ENCODE results near the gene RAB3IP. TPM values are rescaled to one million over a fixed set of nuclear protein-coding genes. Genes with fewer than 3 reads are reported as not detected.

RAB3IP gene
- total and polyA plus RNA-seq, 10 of the 15 experiments (the other 5 are each of a cell fraction or from before 2014, with no cell fraction given), result 18.8 to 53.6 (median 28.7) TPM

DNA sequence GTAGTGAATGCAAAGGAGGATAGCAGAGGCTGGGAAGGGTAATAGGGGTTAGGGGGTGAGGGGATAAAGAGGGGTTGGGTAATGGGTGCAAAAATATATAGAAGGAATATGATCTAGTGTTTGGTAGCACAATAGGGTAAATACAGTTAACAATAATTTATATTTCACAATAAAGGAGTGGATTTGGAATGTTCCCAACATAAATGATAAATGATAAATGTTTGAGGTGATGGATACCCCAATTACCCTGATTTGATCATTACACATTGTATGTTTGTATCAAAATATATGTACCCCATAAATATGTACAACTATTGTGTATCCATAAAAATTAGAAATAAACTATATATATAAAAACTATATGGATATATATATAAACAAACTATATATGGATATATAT, 85.4 kb downstream of the RAB3IP start:
- no peaks in the 10 kb centered on the region for H3K4me1 ChIP-seq (ENCODE audit: control insufficient read depth, insufficient read depth, low read length)
- TF ChIP-seq SREBF1 (IDR thresholded peaks at IDR 0.05; ENCODE audit: low read length) (no peak), KDM1A (IDR thresholded peaks at IDR 0.05; ENCODE audit: borderline replicate concordance) (no peak), SMC3 (IDR thresholded peaks at IDR 0.05; ENCODE audit: borderline replicate concordance, low read length) (no peak), ZNF384 (IDR thresholded peaks at IDR 0.05; ENCODE audit: borderline replicate concordance, low read depth, low read length) (no peak), NFIC (IDR thresholded peaks at IDR 0.05; ENCODE audit: low read depth, low read length) (no peak), EP300 (IDR thresholded peaks at IDR 0.05; ENCODE audit: borderline replicate concordance in 1 of 2, control insufficient read depth in 1 of 2, low read depth in 2 of 2, low read length in 2 of 2) (no peak), FOXK2 (IDR thresholded peaks at IDR 0.05) (no peak), SPI1 (IDR thresholded peaks at IDR 0.05; ENCODE audit: borderline replicate concordance, insufficient read depth, low read depth, low read length) (no peak), TCF7 (IDR thresholded peaks at IDR 0.05; ENCODE audit: borderline replicate concordance) (no peak)
- TF ChIP-seq, protein P1, sequence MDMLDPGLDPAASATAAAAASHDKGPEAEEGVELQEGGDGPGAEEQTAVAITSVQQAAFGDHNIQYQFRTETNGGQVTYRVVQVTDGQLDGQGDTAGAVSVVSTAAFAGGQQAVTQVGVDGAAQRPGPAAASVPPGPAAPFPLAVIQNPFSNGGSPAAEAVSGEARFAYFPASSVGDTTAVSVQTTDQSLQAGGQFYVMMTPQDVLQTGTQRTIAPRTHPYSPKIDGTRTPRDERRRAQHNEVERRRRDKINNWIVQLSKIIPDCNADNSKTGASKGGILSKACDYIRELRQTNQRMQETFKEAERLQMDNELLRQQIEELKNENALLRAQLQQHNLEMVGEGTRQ (IDR thresholded peaks at IDR 0.05; ENCODE audit: borderline replicate concordance, low read depth, low read length), result no peak
- ATAC-seq (no peak), DNase-seq (ENCODE audit: low read depth, low spot score) (no peak), FAIRE-seq (no peak)
- POLR2A ChIA-PET, result no interaction called here
- no peaks in the 10 kb centered on the region for H4K20me1 ChIP-seq (ENCODE audit: control insufficient read depth, insufficient read depth)
- H2AFZ ChIP-seq (ENCODE audit: control insufficient read depth, low read depth, low read length), result no peak overlapping the region
- no peak overlapping the region for H3K4me2 ChIP-seq (ENCODE audit: control insufficient read depth, insufficient read depth)
- H3K27ac ChIP-seq (ENCODE audit: control insufficient read depth, insufficient read depth), result no peak overlapping the region
- no peaks in the 10 kb centered on the region for H3K27me3 ChIP-seq (replicated peaks in 1 of 2; ENCODE audit: control insufficient read depth in 2 of 2, insufficient read depth in 2 of 2, low read length in 1 of 2)
- CTCF ChIA-PET, result no interaction called here
- no peaks in the 10 kb centered on the region for H3K9me3 ChIP-seq (replicated peaks; ENCODE audit: control insufficient read depth, insufficient read depth, low read length)
- no peak overlapping the region for H3K4me3 ChIP-seq
- BruUV-seq (replicated peaks), result no TSS peak
- in situ Hi-C loops (cut with MboI) (no loop called here), intact Hi-C loops (cut with micrococcal nuclease; ENCODE audit: unreplicated experiment) (no loop called here)
- no peak overlapping the region for H3K9ac ChIP-seq (ENCODE audit: control insufficient read depth, insufficient read depth, low read length)
- RAD21 ChIA-PET (ENCODE audit: unreplicated experiment), result no interaction called here
- no peaks in the 10 kb centered on the region for H3K79me2 ChIP-seq (ENCODE audit: control insufficient read depth, insufficient read depth, low read length)
- SMC1A ChIA-PET (ENCODE audit: uncharacterized antibody, unreplicated experiment), result no interaction called here
- H3K36me3 ChIP-seq (ENCODE audit: control insufficient read depth in 2 of 2, insufficient read depth in 2 of 2, low read length in 1 of 2), result no peaks in the 10 kb centered on the region
